ENCODE results near the gene KIRREL1. TPM values are rescaled to one million over a fixed set of nuclear protein-coding genes. Genes with fewer than 3 reads are reported as not detected.
A peak's percentile ranks its signal among the peaks of the same experiment; 100 is the strongest.

The KIRREL1 gene
- total RNA-seq, 2 donors from 2014 or later: 18.6 to 50.2 TPM

DNA sequence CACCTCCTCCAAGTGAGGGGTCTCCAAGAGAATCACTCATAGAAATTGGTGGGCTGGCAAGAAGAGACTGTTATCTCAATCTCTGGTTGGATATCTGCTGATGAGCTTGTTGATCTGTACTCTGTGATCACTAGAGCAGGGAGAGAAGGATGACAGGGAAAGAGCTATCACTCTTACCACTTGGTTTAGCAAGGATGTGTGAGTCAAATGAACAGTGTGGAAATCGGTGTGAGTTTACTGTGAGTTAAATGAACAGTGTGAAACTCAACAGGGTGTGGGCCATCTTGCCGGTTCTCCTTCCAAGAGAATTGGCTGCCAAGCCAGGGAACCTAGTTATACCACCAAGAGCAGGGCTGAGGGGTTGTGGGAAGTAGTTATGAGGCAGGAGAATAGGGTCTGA, 154.0 kb downstream of the KIRREL1 start:
- Histone ChIP-seq H3K27ac (no peak overlapping the region), H3K27me3 (replicated peaks; ENCODE audit: insufficient read depth) (no peaks in the 10 kb centered on the region), H3K4me3 (no peak overlapping the region), H3K4me1 (replicated peaks) (peaks cover 2% of the 10 kb centered on the region), H3K36me3 (no peaks in the 10 kb centered on the region), H3K9me3 (no peaks in the 10 kb centered on the region)
- intact Hi-C loops (cut with DNase I): no loop called here
- TF ChIP-seq, protein P1, sequence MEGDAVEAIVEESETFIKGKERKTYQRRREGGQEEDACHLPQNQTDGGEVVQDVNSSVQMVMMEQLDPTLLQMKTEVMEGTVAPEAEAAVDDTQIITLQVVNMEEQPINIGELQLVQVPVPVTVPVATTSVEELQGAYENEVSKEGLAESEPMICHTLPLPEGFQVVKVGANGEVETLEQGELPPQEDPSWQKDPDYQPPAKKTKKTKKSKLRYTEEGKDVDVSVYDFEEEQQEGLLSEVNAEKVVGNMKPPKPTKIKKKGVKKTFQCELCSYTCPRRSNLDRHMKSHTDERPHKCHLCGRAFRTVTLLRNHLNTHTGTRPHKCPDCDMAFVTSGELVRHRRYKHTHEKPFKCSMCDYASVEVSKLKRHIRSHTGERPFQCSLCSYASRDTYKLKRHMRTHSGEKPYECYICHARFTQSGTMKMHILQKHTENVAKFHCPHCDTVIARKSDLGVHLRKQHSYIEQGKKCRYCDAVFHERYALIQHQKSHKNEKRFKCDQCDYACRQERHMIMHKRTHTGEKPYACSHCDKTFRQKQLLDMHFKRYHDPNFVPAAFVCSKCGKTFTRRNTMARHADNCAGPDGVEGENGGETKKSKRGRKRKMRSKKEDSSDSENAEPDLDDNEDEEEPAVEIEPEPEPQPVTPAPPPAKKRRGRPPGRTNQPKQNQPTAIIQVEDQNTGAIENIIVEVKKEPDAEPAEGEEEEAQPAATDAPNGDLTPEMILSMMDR (IDR thresholded peaks at IDR 0.05): no peak
- no peak for TF ChIP-seq POLR2A (IDR thresholded peaks at IDR 0.05)
- no peak for TF ChIP-seq POLR2AphosphoS5 (IDR thresholded peaks at IDR 0.05)
- 55% methylated on average over 2 of the region's 2 CpGs for WGBS
- no peak for DNase-seq (ENCODE audit: low spot score)

DNA sequence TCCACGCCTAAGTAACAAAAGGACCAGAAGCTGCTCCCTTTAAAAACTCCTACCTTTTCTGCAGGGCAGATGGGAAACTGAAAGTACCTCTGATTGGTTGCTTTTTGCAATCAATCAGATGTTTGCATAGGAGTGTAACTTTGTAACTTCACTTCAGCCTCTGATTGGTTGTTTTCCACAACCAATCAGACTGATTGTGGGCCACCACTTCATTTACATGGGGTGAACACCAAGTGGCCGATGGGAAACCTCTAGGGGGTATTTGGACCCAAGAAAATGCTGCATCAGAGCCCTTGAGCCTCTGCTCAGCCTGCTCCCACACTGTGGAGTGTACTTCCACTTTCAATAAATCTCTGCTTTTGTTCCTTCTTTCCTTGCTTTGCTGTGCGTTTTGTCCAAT, 154.4 kb downstream of the KIRREL1 start:
- Histone ChIP-seq H3K27ac (no peak overlapping the region), H3K4me3 (no peak overlapping the region), H3K27me3 (replicated peaks; ENCODE audit: insufficient read depth) (no peaks in the 10 kb centered on the region), H3K9me3 (no peaks in the 10 kb centered on the region), H3K4me1 (replicated peaks) (peaks cover 2% of the 10 kb centered on the region), H3K36me3 (no peaks in the 10 kb centered on the region)
- DNase-seq (ENCODE audit: low spot score): no peak
- TF ChIP-seq POLR2A (IDR thresholded peaks at IDR 0.05) (no peak), POLR2AphosphoS5 (IDR thresholded peaks at IDR 0.05) (no peak)
- TF ChIP-seq, protein P1 (IDR thresholded peaks at IDR 0.05): no peak
- intact Hi-C loops (cut with DNase I): no loop called here
- WGBS: 93% methylated on average over 3 of the region's 3 CpGs

DNA sequence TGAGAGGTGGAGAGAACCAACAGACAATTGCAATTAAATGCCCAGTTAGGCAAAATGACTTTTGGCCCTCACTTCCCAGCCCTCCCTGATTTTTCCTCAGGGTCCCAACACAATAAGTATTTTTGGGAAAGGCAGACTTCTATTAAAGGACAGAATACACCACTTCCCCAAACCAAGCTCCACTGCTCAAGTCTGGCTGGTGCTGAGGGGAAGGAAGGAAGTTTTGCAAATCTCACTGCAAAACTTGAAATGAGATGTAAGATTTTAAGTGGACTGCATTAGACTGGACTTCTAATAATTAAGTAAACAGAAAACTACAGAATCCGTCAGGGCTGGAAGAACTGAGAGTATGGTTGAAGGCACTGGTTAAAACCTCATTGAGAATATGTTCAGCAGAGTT, 155.0 kb downstream of the KIRREL1 start:
- Histone ChIP-seq H3K4me1 (replicated peaks) (peaks cover 2% of the 10 kb centered on the region), H3K27me3 (replicated peaks; ENCODE audit: insufficient read depth) (no peaks in the 10 kb centered on the region), H3K36me3 (no peaks in the 10 kb centered on the region), H3K27ac (no peak overlapping the region), H3K9me3 (no peaks in the 10 kb centered on the region), H3K4me3 (no peak overlapping the region)
- TF ChIP-seq POLR2A (IDR thresholded peaks at IDR 0.05) (no peak), POLR2AphosphoS5 (IDR thresholded peaks at IDR 0.05) (no peak)
- TF ChIP-seq, protein P1 (IDR thresholded peaks at IDR 0.05): no peak
- 71% methylated on average over 1 of the region's 1 CpG for WGBS
- DNase-seq (ENCODE audit: low spot score): no peak
- intact Hi-C loops (cut with DNase I): no loop called here

DNA sequence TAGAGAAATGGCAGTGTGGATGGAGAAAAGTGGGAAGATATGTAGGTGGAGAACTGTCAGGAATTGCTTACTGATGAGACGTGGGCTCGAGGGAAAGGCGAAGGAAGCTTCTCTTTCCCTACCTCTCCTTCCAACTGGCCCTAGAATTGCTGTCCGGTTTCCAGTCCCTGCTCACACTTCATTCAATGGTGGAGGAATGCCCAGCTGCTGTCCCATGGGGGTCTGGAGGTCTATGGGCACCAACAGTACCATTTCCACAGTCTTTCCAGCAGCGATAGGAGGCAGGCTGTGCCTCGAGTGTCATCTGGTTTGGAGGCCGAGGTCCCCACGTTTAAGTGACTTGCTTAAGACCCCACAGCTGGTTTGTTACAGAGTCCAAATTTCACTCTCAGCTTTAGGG, 155.7 kb downstream of the KIRREL1 start:
- DNase-seq (ENCODE audit: low spot score): no peak
- Histone ChIP-seq H3K27ac (peak overlapping the region in 1 of 2 donors; percentile 13), H3K36me3 (no peaks in the 10 kb centered on the region), H3K4me1 (replicated peaks) (peaks cover 2% of the 10 kb centered on the region), H3K9me3 (no peaks in the 10 kb centered on the region), H3K4me3 (peak overlapping the region; percentile 19 to 20), H3K27me3 (replicated peaks; ENCODE audit: insufficient read depth) (no peaks in the 10 kb centered on the region)
- TF ChIP-seq, protein P1 (IDR thresholded peaks at IDR 0.05): no peak
- no peak for TF ChIP-seq POLR2AphosphoS5 (IDR thresholded peaks at IDR 0.05)
- no peak for TF ChIP-seq POLR2A (IDR thresholded peaks at IDR 0.05)
- intact Hi-C loops (cut with DNase I): no loop called here
- 54% methylated on average over 8 of the region's 8 CpGs for WGBS

Other genes with a start within 250 kb of the KIRREL1 start
- not detected for gene FCRL2, start 216.5 kb upstream of the KIRREL1 start, total RNA-seq
- under 1 TPM in 1 of 2 donors, not detected in 1; 0.09 TPM for gene FCRL1, start 173.5 kb upstream of the KIRREL1 start, total RNA-seq
- not detected for gene CD5L, start 151.8 kb upstream of the KIRREL1 start, total RNA-seq
- gene CD1D, start 187.2 kb downstream of the KIRREL1 start, total RNA-seq: 1 to 10 TPM; 1.3 to 3.1 TPM